AG04449 (cell line): Measurements from ENCODE around the gene LGALS1.
"Not testable (repeated sequence)": the region's sequence is repeated elsewhere in the genome, so short reads cannot be mapped to it uniquely, and the experiment has no call there.

Experiments used
- CTCF ChIA-PET: fragments of 350-600 bp; formaldehyde crosslinking; extraction: SDS; loops from one replicate; lab custom pipeline; 2021; ENCODE audit warnings: antibody characterized with exemption; lab: Yijun Ruan, JAX
- POLR2A ChIA-PET: fragments of 400-600, 350-600 bp; formaldehyde crosslinking; extraction: SDS; loops from one replicate; lab custom pipeline; 2020; ENCODE audit warnings: antibody characterized with exemption, inconsistent platforms; lab: Yijun Ruan, JAX
- DNase-seq: peaks from one replicate; pipeline ENCODE4 v3.0.0-alpha.2; 2010; ENCODE audit warnings: low read depth, low spot score
- H3K4me3 ChIP-seq: 2 replicates; pipeline ENCODE4 v1.5.1; 2011; ENCODE audit warnings: low read depth, mild to moderate bottlenecking, control low read depth, low read length
- TF ChIP-seq, protein P1 (sequence below): IDR thresholded peaks from one replicate; pipeline ENCODE4 v1.5.1; 2011; ENCODE audit warnings: mild to moderate bottlenecking, moderate library complexity, low read length, control low read depth, inconsistent platforms; ENCODE audit not compliant: insufficient read depth; ENCODE audit errors: missing control alignments

Gene LGALS1

DNA sequence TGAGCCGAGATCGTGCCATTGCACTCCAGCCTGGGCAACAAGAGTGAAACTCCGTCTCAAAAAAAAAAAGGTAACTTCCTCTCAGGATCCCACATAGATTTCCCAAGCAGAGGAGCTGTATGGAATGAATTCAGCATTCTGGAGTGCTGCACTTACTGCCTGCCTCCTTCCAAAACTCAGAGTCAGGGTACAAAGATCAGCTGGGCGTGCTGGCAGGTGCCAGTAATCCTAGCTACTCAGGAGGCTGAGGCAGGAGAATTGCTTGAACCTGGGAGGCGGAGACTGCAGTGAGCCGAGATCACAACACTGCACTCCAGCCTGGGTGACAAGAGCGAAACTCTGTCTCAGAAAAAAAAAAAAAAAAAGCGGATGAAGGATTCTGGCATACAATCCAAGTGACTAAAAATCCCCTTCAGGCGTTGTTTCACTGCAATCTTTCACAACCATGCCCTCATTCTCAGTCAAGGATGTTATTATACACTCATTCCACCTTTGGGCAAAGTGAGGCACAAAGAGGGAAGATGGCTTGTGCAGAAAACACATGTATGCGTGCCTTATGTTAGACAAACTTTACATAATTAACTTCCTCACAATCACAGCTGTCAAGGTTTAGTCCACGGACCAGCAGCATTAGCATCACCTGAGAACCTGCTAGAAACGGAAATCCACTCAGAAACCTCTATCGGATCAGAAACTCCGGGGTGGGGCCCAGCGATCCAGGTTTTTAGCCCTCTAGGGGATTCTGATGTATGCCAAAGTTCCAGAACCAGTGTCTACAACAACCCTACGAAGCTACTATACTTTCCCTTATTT is 9.6 kb downstream of the LGALS1 start:
- TF ChIP-seq, protein P1, sequence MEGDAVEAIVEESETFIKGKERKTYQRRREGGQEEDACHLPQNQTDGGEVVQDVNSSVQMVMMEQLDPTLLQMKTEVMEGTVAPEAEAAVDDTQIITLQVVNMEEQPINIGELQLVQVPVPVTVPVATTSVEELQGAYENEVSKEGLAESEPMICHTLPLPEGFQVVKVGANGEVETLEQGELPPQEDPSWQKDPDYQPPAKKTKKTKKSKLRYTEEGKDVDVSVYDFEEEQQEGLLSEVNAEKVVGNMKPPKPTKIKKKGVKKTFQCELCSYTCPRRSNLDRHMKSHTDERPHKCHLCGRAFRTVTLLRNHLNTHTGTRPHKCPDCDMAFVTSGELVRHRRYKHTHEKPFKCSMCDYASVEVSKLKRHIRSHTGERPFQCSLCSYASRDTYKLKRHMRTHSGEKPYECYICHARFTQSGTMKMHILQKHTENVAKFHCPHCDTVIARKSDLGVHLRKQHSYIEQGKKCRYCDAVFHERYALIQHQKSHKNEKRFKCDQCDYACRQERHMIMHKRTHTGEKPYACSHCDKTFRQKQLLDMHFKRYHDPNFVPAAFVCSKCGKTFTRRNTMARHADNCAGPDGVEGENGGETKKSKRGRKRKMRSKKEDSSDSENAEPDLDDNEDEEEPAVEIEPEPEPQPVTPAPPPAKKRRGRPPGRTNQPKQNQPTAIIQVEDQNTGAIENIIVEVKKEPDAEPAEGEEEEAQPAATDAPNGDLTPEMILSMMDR, result no peak
- POLR2A ChIA-PET, result interaction anchor here (1.1 to 1.4 kb wide), 2 partner anchors 41 to 50 kb away, joined by 3 to 8 read pairs; no protein-coding TSS in a partner anchor
- no peak for DNase-seq
- H3K4me3 ChIP-seq, result no peak overlapping the region
- CTCF ChIA-PET, result interaction anchor here (1.3 to 16.5 kb wide), 5 partner anchors 26 to 80 kb away, joined by 3 to 333 read pairs (median 10); partner anchors contain the start of genes PDXP and SH3BP1

- DNase-seq, result no peak
- ChIA-PET POLR2A (interaction anchor here (0.6 to 1.7 kb wide), 8 partner anchors 10 to 73 kb away, joined by 3 to 14 read pairs (median 6); partner anchors contain the start of genes LGALS1, PDXP and TRIOBP), CTCF (interaction anchor here (0.9 to 16.5 kb wide), 9 partner anchors 10 to 106 kb away, joined by 4 to 333 read pairs (median 7); partner anchors contain the start of genes PDXP and SH3BP1)
- peak within 1 kb of the TSS; percentile 96 for H3K4me3 ChIP-seq
- TF ChIP-seq, protein P1, result no peak
These were observed 10.9 kb downstream of the LGALS1 start, which contains the start of gene NOL12 for GRCh38 chr22:37686002-37686982. Gene NOL12, plus strand, starts transcription at chr22:37686343. Its CDS starts 50 bp downstream, at chr22:37686393.

- ChIA-PET CTCF (interaction anchor here (16.5 kb wide), 1 partner anchor 52 kb away, joined by 333 read pairs; the partner anchor contains the start of gene SH3BP1), POLR2A (no interaction called here)
- H3K4me3 ChIP-seq, result no peak overlapping the region
- TF ChIP-seq, protein P1, result no peak
- no peak for DNase-seq
These were observed 15.0 kb downstream of the LGALS1 start for GRCh38 chr22:37690407-37690806.

DNA sequence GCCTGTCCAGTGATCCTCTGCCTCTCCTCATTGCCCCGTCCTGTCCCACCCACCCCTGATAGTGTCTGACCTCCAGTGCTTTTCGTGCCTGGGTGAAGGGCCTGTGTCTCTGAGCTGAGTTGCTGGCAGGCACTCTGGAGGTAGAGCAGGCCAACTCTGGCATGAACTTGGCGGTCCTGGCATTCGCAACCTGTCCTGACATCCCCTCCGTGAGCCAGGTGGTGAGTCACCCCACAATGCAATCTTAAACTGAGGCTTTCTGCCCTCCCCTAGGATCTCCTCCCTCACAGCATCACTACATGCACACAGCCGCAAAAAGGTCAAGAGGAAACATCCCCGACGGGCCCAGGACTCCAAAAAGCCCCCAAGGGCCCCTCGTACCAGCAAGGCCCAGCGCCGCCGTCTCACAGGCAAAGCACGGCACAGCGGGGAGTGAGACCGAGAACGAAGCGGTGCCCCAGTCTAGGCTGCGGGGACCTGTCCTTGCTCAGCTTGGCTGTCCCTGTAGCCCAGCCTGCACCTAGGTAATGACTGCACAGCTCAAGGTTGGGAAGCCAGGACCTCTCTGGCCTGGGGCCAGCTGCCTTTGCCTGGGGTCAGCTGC is 15.6 kb downstream of the LGALS1 start:
- no peak for DNase-seq
- CTCF ChIA-PET, result interaction anchor here (1.8 to 16.5 kb wide), 2 partner anchors 10 to 53 kb away, joined by 6 to 333 read pairs; partner anchors contain the start of gene SH3BP1
- H3K4me3 ChIP-seq, result no peak overlapping the region
- POLR2A ChIA-PET, result interaction anchor here (0.6 kb wide), 1 partner anchor 59 kb away, joined by 3 read pairs; no protein-coding TSS in a partner anchor
- TF ChIP-seq, protein P1, result no peak

- POLR2A ChIA-PET, result interaction anchor here (1.6 kb wide), 1 partner anchor 50 kb away, joined by 4 read pairs; no protein-coding TSS in a partner anchor
- CTCF ChIA-PET, result interaction anchor here (0.7 to 1.8 kb wide), 2 partner anchors 12 to 50 kb away, joined by 4 to 6 read pairs; no protein-coding TSS in a partner anchor
- no peak for DNase-seq
- TF ChIP-seq, protein P1, result no peak
- no peak overlapping the region for H3K4me3 ChIP-seq
These were observed 17.3 kb downstream of the LGALS1 start for GRCh38 chr22:37692627-37693285.

- DNase-seq, H3K4me3 ChIP-seq: not testable (repeated sequence)
- POLR2A ChIA-PET, result interaction anchor here (0.7 to 1.6 kb wide), 3 partner anchors 19 to 57 kb away, joined by 3 to 5 read pairs (median 4); partner anchors contain the start of gene LGALS1
- CTCF ChIA-PET, result interaction anchor here (0.8 to 5.5 kb wide), 7 partner anchors 11 to 98 kb away, joined by 3 to 69 read pairs (median 4); no protein-coding TSS in a partner anchor
These were observed 18.7 kb downstream of the LGALS1 start for GRCh38 chr22:37694131-37694530.

DNA sequence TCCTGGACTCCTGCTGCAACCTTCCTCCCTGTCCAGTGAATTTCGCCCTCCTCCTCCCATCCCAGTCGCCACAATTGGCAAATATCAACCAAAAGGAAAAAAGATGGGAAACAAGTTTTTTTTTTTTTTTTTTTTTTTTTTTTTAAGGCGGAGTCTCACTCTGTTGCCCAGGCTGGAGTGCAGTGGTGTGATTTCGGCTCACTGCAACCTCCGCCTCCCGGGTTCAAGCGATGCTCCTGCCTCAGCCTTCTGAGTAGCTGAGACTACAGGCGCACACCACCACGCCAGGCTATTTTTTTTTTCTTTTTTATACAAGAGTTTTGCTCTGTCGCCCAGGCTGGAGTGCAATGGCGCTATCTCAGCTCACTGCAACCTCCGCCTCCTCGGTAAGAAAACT is 20.8 kb downstream of the LGALS1 start:
- peak overlapping the region; percentile 52 for H3K4me3 ChIP-seq
- ChIA-PET CTCF (interaction anchor here (0.7 to 5.5 kb wide), 14 partner anchors 9 to 167 kb away, joined by 3 to 69 read pairs (median 4); partner anchors contain the start of gene NOL12), POLR2A (interaction anchor here (0.6 to 2.0 kb wide), 4 partner anchors 10 to 45 kb away, joined by 3 to 14 read pairs (median 6); partner anchors contain the start of genes LGALS1 and NOL12)
- DNase-seq, result not testable (repeated sequence)
